Smooth muscle cell of the brain vasculature (primary cell): ENCODE results near the gene CASZ1.

Experiments
- DNase-seq: peaks from one replicate; pipeline ENCODE4 v3.0.0-alpha.2; 2012; ENCODE audit warnings: low read depth, low spot score

CASZ1 gene

DNA sequence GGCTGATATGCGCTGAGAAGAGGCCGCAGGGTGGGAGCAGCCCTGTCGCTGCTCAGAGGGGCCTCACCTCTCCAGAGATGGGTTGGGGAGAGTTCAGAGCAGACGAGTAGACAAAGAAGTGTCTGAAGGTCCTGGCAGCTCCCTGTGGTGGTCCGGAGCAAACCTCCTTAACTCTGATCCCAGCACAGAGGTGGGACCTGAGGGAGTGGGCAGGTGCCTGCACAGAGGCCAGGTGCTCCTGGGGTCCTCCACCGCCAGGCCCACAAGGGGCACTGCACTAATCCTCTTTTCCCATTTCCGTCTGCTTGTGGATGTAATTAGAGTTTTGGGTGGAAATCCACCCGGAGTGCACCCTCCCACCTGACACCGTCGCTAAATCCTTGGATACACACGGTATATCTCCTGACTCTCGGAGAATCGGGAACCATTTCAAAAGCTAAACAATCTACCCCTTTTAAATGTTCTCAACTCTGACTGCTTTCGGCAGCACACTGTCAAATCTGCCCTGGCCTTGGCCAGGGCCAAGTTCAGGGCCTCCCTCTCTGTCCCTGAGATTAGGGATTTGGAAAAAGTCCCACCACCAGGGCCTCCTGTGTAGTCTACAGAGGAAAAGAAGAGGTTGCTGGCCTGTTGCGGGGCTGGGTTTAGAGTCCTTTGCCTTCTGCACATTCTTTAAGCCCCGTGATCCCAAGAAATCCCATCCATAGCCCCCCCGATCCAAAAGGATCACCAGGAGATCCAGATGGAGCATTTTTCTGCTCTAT is 22.4 kb downstream of the CASZ1 start:
- no peak for DNase-seq

DNA sequence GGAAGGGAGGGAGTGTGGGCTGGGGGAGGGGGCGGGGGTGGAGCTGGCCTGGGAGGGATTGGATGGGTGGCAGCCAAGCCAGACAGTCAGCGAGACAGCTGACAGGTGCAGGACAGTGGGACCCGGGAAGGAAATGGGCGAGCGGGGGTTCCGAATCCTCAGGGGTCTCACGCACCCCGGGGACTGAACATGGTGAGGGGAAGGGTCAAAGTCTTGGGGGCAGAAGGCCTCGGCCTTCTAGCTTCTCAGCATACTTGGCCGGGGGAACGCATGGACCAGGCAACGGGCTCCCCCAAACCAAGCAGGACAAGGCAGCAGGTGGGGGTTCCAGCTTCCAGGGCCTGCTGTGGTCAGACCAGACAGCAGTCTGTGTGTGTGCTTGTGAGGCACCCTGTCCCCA is 23.1 kb downstream of the CASZ1 start:
- no peak for DNase-seq

DNA sequence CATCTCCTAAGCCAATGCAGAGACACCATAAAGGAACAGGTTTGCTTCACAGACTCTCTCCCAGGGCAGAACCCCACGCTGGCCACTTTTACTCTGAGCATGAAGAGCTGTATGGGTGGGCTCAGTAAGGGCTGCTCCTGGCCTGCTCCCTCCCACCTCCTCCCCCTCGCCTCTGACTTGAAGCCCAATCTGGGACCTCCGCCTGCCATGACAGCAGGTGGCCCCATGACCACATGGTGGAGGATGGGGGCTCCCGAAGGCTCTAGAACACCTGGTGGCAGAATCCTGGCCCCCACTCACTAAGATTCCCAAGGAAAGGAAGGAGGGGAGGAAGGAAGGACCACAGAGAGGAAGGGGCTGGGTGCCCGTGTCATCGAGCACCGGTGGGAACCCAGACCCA is 23.7 kb downstream of the CASZ1 start:
- DNase-seq: no peak

DNA sequence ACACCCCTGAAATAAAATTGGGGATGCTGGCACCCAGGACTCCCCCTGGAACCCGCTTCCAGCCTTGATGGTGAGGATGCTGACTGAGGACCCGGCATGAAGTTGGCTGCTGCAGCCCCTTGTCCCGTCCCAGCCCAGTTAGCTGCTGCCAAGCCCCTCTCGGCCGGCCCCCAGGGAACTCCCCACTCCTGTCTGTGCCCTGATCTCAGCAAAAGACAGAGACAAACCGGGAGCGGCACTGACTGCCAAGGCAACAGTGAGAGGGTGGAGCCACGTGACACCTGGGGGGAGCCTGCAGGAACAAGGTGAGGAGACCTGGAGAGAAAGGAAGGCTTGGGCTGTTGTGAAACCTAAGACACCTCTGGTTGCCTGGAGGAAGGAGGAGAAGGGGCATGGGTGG is 24.7 kb downstream of the CASZ1 start:
- no peak for DNase-seq

DNA sequence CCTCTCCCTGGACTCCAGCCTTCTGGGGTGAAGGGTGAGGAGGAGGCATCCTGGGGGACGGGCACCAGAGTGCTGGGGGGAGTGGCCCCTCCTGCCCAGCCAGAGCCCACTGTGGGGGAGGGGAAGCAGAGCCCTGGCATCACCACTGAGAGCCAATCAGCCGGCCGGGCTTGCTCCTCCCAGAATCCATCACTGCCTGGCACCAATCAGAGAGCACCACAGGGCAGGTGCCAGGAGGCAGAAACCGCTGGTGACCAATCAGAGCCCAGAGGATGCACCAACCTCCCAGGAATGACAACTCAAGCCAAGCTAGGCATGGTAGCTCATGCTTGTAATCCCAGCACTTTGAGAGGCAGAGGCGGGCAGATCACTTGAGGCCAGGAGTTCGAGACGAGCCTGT is 27.9 kb downstream of the CASZ1 start:
- no peak for DNase-seq

DNA sequence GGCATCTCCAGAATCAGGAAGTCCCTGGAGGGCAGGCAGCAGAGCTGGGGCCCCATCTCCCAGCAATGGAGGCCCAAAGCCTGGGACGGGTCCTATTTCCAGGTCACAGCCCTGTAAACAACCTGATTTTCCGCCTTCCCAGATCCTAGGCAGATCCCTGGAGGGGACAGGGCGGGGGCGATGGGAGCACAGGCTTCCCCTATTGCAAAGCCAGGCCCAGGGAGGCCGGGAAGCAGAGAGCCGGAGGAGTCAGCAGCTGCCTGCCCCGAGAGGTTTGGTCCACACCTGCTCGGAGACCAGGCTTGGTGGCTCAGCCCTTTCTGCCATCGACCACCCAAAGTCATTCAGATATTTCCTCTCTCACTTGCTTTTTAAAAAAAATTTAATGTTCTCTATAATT is 29.2 kb downstream of the CASZ1 start:
- no peak for DNase-seq

DNA sequence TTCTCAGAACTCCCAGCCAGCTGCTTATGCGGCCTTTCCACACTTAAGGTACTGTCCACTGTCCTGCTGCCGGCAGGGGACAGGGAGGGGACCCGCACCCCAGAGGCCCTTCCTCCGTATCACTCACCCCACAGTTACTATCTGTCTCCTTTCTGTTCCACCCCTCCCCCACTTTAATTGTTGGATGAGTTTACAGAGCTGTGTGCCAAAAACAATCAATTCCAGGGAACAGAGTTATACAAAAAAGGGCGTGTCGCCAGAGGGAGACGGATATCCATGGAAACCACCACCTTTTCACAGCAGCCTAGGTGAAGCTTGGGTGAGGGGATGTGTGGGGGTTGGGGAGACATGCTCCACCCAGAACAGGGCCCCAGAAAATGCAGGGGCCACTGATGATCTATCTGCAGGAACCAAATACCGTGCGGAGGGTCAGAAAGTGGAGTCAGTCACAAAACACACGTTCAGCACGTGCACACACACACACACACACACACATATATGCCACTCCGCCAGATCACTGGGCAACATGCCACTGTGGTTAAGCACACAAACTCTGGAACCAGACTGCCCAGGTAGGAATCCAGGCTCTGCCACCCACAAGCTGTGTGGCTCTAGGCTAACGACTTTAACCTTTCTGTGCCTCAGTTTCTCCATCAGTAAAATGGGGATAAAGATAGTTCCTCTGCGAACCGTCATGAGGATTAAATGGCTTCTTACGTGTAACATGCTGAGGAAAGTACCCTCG is 30.5 kb downstream of the CASZ1 start:
- no peak for DNase-seq

DNA sequence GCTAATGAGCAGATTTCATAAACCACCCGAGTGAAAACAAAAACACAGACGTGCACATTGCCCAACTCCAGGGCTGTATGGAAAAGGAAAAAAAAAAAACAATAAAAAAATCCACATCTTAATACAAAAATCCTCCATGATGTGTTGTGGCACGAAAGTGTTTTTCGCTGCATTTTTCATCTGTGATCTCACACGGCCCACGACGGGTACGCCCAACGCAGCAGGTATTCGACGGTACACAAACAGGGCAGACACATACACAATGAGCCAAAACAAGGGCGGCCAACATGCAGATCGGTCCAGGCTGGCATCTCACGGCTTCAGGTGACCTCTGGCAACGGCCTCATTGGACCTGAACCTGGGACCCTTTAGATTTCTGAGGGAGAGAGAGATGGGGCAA is 31.1 kb downstream of the CASZ1 start:
- DNase-seq: no peak

DNA sequence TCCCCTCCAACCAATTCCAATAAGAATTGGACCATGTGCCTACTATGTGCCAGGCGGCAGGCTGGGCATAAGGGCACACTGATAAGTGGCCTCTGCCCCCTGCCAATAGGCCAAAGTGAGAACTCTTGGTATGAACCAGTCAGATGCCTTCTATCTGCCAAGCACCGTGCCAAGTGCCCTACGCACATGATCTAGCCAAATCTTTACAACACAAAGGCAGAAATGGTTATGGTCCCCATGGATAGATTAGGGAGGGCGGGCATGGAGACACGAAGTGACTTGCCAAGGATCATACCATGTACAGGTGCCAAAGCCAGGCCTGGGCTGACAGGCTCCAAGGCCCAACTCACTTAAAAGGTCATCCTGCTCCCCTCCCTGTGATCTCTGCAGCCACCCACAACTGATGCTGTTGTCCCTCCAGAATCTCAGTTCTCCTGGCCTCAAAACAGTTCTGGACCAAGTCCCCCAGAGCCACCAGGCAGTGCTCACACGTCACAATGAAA is 32.1 kb downstream of the CASZ1 start:
- no peak for DNase-seq

DNA sequence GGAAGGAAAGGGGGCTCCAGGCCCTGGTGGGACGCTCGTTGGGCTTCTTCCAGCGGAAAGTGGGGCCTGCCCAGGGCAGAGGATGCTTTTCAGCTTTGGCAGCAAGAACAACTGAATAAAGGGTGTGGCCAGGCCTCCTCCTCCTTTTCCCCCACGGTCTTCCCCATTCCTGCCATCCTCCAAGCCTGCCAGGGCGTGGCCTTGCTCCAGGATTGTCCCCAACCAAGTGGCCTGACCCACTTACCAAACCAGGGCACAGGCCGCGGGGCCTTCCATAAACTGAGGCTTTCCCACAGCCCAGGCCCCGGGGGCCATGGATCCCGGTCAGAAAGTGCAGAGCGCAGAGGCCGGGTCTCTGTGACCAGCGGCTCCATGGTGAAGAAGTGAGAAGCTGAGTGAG is 33.6 kb downstream of the CASZ1 start:
- no peak for DNase-seq

DNA sequence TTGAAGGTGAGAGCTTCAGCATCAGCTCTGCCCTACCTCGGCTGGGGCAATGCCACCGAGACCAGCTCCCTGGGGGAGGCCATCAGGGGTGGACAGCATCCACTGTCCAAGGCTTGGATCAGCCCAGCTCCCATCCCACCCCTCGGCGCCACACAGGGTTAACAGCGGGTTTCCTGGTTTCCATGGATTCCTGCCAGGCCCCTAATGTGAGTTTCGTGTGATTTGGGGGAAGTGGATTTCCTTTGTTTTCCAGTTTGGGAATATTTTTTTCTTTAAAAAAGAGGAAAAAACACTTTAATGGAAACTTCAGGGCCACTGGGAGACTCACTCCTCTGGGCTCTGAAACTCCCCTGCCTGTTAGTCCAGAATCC is 34.3 kb downstream of the CASZ1 start:
- DNase-seq: no peak

DNA sequence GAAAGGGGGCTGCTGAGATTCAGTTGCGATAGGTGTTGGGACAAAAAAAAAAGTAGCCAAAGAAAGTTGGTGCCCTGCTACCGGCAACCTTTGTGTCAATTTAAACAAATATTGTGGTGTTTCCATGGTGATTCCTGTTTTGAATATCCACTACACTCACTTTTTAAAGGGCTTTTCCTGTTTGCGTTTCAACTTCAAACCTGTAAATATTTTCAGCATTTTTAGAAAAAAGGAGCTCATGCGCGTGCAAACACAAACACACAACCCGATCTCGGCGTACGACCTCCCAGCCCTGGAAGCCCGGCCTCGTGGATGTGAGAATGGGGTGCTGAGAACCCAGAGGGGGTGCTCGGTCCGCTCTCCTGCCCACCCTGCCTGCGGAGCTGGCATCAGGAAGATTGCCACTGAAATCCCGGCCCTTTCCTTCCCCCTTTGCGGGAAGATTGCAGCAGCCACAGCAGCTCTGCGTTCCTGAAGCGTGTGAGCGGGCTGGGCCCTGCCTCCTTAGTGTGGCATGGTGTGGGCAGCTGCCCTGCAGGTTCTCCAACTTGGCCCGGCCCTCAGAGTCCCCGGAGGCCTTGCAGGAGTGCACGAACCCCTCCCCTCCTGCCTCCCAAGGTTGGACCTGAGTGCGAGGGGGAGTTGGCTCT is 34.8 kb downstream of the CASZ1 start:
- no peak for DNase-seq

DNA sequence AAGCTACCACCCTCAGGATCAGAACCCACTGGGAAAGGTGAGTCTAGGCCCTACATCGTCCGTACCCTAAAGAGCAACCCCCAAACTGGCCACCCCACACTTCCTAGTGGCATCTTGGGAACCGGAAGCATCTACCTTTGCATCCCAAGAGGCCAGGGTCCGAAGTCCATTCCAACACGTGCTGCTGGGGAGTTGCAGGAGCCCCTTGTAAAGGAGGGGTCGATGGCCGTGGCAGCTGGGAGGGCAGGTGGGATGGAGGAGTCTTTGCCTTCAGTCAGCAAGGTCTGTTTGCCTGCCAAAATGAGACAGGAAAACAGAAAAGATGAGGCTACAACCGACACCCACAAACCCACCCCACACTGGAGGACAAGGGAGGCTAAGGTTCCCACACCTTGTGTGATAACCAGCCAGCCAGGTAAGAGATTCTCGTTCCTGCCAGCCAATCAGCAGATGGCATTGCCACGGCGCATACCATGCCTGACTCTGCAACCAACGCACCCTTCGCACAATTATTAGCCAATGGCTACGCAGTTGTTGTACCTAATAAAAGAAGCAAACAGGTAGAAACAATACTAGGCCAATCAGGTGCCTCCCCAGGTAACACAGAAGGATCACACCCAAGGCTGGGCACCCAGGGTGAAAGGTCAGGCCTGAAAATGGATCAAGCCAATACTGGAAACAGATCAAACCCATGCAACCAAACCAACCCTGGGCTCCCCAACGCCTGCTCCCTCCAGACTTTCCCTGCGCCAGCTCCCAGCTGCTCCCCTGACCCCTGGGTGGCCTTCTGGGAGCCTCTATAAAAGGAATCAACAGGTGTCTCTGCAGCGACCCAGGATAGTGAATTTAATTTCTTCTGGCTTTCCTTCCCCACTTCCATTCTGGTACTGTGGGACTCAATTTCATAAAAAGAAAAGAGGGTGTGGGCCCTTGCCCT is 35.6 kb downstream of the CASZ1 start:
- DNase-seq: no peak

DNA sequence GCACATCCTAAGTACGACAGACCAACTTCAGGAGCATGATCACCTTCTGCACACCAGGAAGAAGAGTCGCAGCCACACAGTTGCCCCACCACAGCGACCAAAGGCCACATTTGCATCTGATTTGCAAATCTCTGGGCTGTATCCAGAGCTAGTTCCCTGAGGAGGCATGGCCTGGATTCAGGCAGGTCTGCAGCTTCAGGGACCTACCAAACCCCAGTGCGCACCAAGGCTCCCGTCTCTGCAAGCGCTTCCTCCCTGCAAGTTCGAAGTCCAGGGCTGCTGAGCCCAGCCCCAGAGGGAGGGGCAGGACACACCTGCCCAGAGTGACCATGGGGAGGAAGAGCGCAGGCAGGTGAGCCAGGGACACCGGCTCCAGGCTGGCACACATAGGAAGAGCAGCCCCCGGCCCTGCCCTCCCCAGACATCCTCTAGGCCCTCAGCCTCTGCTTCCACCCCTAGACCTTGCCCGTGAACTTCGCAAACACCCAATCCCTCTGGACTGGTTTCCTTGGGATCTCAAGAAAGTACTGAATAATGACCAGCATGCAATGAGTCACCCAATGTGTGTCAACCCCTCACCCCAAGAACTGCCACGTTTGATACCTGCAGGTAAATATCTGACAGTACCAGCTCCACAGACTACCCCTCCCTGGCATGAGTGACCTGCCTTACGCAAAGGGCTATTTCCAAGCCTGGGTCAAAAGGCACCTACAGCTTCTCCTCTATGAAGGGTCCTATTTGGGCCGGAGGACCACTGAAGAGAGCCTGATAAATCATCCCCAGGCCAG is 36.8 kb downstream of the CASZ1 start:
- no peak for DNase-seq

DNA sequence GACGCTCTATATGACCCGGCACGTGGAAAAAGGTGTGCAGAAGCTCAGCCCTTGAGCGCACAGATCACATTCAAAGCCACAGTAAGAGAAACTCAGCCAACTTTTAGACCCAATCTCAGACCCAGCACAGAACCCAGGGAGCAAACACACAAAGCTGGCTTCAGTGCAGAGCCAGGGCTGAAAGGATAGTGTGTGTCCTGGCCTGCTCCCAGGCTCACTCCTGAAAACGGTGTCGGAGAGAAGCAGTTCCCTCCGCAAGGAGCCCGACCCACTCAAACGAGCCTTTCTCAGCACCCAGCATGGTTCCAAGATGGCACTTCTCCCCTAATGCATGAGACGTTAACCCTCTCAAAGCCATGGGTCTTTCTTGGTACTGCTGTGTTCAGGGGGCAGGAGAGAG is 39.6 kb downstream of the CASZ1 start:
- no peak for DNase-seq

DNA sequence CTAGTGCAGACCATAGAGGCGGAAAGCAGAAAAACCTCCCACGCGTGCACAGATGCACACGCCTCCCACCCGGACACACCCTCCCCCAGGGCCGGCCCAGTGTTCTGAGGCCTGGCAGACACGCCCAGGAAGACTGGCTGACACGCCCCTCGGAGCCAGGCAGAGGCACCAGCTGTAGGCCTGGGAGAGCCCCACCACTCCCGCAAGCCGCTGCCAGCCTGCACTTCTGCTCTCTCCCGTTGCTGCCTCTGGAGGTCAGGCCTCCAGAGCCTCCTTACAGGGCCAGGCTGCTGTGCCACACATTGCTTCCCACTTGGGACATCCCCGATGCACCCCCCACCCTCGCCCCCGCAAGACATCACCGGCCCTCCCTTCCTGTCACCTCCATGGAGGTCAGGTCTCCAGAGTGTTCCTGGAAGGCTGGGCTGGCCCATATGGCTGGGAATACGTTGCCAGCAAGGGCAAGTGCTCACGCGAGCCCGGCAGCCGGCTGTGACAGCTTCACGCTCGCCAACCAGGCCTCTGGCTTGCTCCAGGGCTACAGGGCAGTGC is 40.4 kb downstream of the CASZ1 start:
- no peak for DNase-seq

DNA sequence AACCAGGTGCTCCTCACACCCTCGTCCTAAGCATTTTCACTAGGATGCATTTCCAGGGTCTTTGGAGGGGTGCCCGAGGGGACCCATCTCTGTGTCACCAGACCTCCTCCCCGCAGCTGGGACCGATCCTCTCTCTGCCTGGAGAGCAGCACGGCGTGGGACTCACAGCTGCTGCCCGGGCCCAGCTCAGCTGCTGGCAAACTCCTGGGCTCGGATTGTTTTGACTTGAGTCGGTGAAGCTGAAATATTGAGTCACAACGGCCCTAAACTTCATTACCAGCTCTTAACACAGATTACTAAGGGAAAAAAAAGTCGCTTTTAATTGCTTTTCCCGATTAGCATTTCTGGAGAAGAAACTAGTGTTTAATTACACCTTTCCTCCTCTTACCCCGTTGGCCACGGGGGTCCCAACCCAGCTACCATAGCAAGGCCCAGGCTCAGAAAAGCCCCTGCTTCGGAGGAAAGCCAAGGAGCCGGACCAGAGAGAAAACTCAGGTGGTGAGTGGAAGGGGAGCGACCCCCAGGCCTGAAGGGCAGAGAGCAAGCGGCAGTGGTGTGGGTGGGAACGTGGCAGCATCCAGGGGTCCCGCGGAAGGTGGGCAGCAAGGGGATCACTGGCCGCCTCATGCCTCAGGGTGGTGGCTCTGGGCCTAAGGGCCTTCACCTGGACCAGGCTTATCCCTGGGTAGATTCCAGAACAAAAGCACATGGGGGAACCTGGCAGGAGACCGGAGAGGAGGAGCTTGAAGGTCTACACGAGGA is 41.7 kb downstream of the CASZ1 start:
- no peak for DNase-seq

DNA sequence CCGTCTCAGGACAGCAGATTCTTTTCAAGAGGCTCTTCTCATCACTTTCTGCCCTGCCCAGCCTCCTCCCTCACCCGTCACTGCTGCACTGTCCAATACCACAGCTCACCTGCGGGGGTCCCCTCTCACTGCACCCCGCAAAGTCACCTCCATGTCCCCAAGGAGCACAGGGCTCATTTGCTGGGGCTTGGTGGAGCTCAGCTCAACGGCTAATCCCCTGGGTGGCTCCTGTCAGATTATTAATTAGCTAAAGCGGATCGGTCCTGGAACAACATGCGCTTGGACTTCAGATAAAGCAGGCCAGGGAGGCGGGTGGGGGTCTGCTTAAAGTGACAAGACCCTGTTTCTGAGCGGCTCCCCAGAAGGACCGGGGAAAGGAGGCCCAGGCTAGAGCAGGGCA is 43.1 kb downstream of the CASZ1 start:
- no peak for DNase-seq

DNA sequence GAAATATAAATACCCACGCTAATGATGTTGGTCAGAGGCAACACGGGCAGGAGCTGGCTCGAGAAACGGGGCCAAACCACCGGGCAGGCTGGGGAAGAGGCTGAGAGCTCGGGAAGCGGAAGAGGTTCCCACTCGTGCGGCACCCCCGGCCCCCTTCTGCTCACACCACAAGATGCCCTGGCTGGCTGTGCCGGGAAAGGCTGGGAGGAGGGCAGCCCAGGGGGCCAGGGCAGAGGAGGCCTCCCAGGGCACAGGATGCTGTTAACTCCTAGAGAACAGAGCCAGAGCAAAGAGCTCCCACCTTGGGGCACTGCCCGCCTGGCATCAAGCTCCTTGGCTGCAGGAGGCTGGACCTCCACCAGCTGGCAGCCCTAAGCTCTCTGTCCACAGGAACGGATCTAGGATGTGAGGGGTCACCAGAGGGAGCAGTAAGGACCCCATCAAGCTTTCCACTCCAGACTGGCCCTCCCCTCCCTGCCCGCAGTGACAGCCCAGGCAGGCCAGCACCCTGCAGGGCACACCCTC is 44.8 kb downstream of the CASZ1 start:
- no peak for DNase-seq

DNA sequence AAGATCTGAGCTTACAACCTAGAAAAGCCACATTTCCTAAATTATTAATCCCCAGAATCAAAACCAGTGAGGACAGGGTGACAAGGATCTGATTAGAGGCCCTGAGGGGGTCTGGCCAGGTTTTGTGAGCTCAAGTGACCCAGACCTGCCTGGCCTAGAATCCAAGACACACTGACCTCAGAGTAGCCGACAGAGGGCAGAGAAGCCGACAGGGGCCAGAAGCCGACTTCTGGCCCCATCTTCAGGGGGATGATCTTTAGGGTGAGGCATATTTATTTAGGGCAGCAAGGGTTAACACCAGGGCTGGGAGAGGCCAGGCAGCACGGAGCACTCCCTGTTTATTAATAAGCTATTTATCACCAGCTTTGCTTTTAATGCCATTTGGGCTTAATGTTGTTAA is 45.3 kb downstream of the CASZ1 start:
- no peak for DNase-seq
